Fibroblast of mammary gland (primary cell): ENCODE results near the gene LMAN2L.

Experiments used
- DNase-seq: peaks from one replicate; pipeline ENCODE4 v3.0.0-alpha.2; 2010; ENCODE audit warnings: low read depth
- H3K4me3 ChIP-seq: 2 replicates; pipeline ENCODE4 v1.5.1; 2011; ENCODE audit warnings: low read depth, mild to moderate bottlenecking, low read length, moderate library complexity; ENCODE audit not compliant: control insufficient read depth
- CTCF ChIP-seq: conservative IDR thresholded peaks from 2 replicates; pipeline ENCODE4 v1.5.1; 2011; ENCODE audit warnings: low read depth, low read length, inconsistent platforms; ENCODE audit not compliant: control insufficient read depth, insufficient read depth

Gene LMAN2L

GRCh38 chr2:96662360-96662759 is 77.5 kb downstream of the LMAN2L start:
- no peak for DNase-seq
- no peak overlapping the region for H3K4me3 ChIP-seq
- TF ChIP-seq CTCF = no peak

- no peak for TF ChIP-seq CTCF
- no peak overlapping the region for H3K4me3 ChIP-seq
Observed at GRCh38 chr2:96661324-96661723, 78.5 kb downstream of the LMAN2L start.

GRCh38 chr2:96656540-96656939 is 83.3 kb downstream of the LMAN2L start:
- no peak overlapping the region for H3K4me3 ChIP-seq
- no peak for TF ChIP-seq CTCF
- no peak for DNase-seq

More at GRCh38 chr2:96661324-96661723, 78.5 kb downstream of the LMAN2L start:
- DNase-seq = no peak
